ENCODE results near the gene FAM13C.

DNA sequence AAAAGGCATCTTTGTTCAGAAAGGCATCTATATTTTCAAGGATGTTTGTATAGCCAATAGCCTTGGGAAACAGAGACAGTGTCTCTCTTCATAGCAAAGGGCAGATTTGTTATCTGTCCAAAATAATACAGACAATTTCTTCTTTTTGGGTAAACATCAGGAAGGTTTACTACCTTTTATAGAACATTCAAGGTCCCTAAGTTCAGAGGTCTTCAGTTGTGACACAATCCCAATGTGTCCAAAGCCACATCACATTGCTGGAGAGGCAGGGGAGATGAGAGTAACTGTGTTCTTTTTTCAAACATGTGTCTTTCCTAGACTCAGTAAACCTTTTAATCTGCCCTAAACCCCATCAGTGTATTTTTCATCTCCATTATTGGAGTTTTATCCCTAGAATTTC is 33.6 kb upstream of the FAM13C start:
- TF ChIP-seq POLR2AphosphoS5 (IDR thresholded peaks at IDR 0.05) (no peak), POLR2A (IDR thresholded peaks at IDR 0.05) (no peak)
- TF ChIP-seq, protein P1, sequence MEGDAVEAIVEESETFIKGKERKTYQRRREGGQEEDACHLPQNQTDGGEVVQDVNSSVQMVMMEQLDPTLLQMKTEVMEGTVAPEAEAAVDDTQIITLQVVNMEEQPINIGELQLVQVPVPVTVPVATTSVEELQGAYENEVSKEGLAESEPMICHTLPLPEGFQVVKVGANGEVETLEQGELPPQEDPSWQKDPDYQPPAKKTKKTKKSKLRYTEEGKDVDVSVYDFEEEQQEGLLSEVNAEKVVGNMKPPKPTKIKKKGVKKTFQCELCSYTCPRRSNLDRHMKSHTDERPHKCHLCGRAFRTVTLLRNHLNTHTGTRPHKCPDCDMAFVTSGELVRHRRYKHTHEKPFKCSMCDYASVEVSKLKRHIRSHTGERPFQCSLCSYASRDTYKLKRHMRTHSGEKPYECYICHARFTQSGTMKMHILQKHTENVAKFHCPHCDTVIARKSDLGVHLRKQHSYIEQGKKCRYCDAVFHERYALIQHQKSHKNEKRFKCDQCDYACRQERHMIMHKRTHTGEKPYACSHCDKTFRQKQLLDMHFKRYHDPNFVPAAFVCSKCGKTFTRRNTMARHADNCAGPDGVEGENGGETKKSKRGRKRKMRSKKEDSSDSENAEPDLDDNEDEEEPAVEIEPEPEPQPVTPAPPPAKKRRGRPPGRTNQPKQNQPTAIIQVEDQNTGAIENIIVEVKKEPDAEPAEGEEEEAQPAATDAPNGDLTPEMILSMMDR (IDR thresholded peaks at IDR 0.05 in 8 of 11, conservative IDR thresholded peaks at IDR 0.05 in 3 of 11): no peak

Data from spleen (tissue), 7 donors.